HEK293T (cell line): ENCODE measurements around the gene WBP1L.

Experiments used
- BHLHE40 ChIP-seq: fragments of 450-650 bp; IDR thresholded peaks from 2 replicates; pipeline ENCODE4 v1.6.1; 2016; ENCODE audit warnings: mild to moderate bottlenecking, moderate library complexity, borderline replicate concordance
- FOXA1 ChIP-seq: fragments of 450-650 bp; IDR thresholded peaks from 2 replicates; pipeline ENCODE4 v1.6.1; 2016; ENCODE audit warnings: mild to moderate bottlenecking
- FOXM1 ChIP-seq: fragments of 450-650 bp; IDR thresholded peaks from 2 replicates; pipeline ENCODE4 v1.6.1; 2017; ENCODE audit warnings: mild to moderate bottlenecking, borderline replicate concordance
- HDGF ChIP-seq: fragments of 450-650 bp; IDR thresholded peaks from 2 replicates; pipeline ENCODE4 v1.6.1; 2017; ENCODE audit warnings: antibody characterized with exemption, borderline replicate concordance
- L3MBTL2 ChIP-seq: fragments of 450-650 bp; conservative IDR thresholded peaks from 2 replicates; pipeline ENCODE4 v1.6.1; 2016; ENCODE audit warnings: mild to moderate bottlenecking
- LEF1 ChIP-seq: fragments of 450-650 bp; IDR thresholded peaks from 2 replicates; pipeline ENCODE4 v1.6.1; 2017; ENCODE audit warnings: mild to moderate bottlenecking, borderline replicate concordance
- NFRKB ChIP-seq: fragments of 450-650 bp; IDR thresholded peaks from 2 replicates; pipeline ENCODE4 v1.6.1; 2016; ENCODE audit warnings: mild to moderate bottlenecking, moderate library complexity
- SP1 ChIP-seq: fragments of 450-650 bp; IDR thresholded peaks from 2 replicates; pipeline ENCODE4 v1.6.1; 2017
- SUZ12 ChIP-seq: fragments of 450-650 bp; IDR thresholded peaks from 2 replicates; pipeline ENCODE4 v1.6.1; 2016; ENCODE audit warnings: mild to moderate bottlenecking

- TF ChIP-seq LEF1 (no peak), HDGF (no peak), NFRKB (no peak), SUZ12 (no peak), FOXA1 (no peak), SP1 (no peak), L3MBTL2 (no peak), BHLHE40 (no peak), FOXM1 (no peak)
Observed at GRCh38 chr10:102731222-102731800, 12.4 kb upstream of the WBP1L start.
